Body of pancreas (tissue), 4 donors: ENCODE results near the gene CCDC141.

ENCODE experiments used
- CTCF ChIP-seq, 7 experiments: fragments of 450-650 bp in 4 of 7; fragments of 200-600 bp in 3 of 7; sonication (generic) in 3 of 7; IDR thresholded peaks; one replicate each; pipeline ENCODE4 v1.5.1; 2016 to 2019; ENCODE audit warnings: antibody characterized with exemption in 7 of 7
- POLR2A ChIP-seq, 3 donors: fragments of 450-650 bp; IDR thresholded peaks; one replicate each; pipeline ENCODE4 v1.6.1; 2016; ENCODE audit warnings: antibody characterized with exemption in 3 of 3, mild to moderate bottlenecking in 2 of 3

GRCh38 chr2:178954049-178954448 is 95.9 kb downstream of the CCDC141 start:
- TF ChIP-seq CTCF (IDR thresholded peaks at IDR 0.05) (no peak), POLR2A (IDR thresholded peaks at IDR 0.05) (no peak)
